ENCODE measurements around the gene DPP6. TPM values are rescaled to one million over a fixed set of nuclear protein-coding genes. Genes with fewer than 3 reads are reported as not detected.

The DPP6 gene
- total RNA-seq, 2 experiments from 2014 or later, result not detected

DNA sequence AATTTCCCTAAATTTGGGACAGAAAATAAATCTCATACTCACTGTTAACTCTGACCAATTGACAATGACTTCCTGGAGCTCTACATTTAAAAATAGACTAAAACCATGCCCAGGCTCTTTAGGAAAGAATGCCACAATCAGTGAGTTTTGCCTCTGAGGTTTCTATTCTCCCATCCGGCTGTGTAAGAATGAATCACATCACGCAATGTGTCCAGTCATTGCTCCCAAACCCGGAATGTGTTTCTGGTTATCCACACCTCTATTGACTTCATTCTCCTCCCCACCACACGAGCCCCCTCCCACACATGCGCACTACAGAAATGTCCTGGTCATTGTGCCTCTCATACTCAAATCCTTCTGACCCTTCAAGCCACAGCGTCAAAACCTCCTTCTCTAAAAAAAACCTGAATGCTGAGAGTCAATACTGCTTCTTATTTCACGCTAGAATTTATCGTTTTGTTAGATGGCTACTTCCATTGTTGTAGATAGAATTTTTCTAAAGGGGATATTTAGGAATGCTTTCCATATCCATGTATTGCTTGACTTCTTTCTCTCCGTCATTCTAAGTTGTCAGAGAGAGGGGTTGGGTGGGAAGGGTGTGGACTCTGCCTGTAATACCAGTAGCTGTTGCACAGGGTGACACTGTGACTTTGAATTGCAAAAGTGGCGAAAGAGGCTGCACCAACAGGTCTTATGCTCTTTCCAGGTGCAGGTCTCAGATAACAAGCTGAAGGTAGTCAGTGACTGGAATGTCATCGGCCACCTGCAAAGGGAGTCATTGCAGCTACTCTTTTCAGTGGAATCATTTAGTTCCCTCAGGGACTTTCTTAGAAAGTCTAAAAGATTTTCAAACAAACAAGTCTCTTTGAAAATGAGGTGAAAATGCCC is 594.2 kb downstream of the DPP6 start:
- ChIA-PET POLR2A (no interaction called here), CTCF (no interaction called here)
- Mint-ChIP-seq H3K27ac (no peak overlapping the region), H3K27me3 (no peaks in the 10 kb centered on the region), H3K36me3 (ENCODE audit: low read depth) (no peaks in the 10 kb centered on the region), H3K4me3 (no peak overlapping the region), H3K4me1 (no peaks in the 10 kb centered on the region), H3K9me3 (peaks cover 11% of the 10 kb centered on the region)
- no peak for DNase-seq

DNA sequence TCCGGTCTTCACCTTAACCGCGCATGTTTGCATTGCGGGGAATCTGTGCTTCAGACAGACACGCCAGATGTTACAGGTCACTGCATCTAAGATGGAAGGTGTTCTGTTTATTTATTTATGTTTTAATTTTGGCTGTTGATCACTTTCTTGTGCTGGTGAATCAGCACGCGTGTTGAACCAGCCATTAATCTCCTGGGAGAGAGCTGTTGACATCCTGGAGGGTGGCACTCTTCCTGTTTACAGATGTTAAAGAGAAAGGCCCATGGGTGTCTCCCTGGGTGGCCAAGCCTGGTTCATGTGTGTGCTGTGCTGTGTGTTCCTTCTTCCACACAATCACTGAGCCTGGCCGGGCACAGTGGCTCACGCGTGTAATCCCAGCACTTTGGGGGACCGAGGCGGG is 595.4 kb downstream of the DPP6 start:
- no peak for DNase-seq
- no peaks in the 10 kb centered on the region for H3K36me3 Mint-ChIP-seq (ENCODE audit: low read depth)
- H3K27me3 Mint-ChIP-seq, result no peaks in the 10 kb centered on the region
- no peak overlapping the region for H3K4me3 Mint-ChIP-seq
- H3K9me3 Mint-ChIP-seq, result peaks cover 12% of the 10 kb centered on the region
- POLR2A ChIA-PET, result no interaction called here
- CTCF ChIA-PET, result interaction anchor here (1.3 kb wide), 1 partner anchor 20 kb away, joined by 4 read pairs; no protein-coding TSS in a partner anchor
- no peaks in the 10 kb centered on the region for H3K4me1 Mint-ChIP-seq
- H3K27ac Mint-ChIP-seq, result no peak overlapping the region

DNA sequence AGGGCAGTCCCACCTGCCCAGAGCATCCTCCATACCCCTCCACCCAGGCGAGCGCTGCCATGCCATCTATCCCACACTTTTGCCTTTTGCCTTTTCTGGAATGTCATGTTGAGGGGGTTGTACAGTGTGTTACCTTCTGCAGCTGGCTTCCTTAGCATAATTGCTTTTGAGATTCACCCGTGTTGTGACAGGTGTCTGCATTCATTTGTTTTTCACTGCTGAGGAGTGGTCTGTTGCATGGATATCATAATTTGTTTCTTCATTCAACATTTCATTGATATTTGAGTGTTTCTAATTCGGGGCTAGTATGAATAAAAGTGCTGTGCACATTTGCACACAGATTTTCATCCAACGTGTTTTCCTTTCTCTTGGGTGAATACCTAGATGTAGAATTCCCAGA is 596.8 kb downstream of the DPP6 start:
- DNase-seq, result no peak
- CTCF ChIA-PET, result no interaction called here
- H3K27ac Mint-ChIP-seq, result no peak overlapping the region
- POLR2A ChIA-PET, result no interaction called here
- no peaks in the 10 kb centered on the region for H3K4me1 Mint-ChIP-seq
- peaks cover 12% of the 10 kb centered on the region for H3K9me3 Mint-ChIP-seq
- no peaks in the 10 kb centered on the region for H3K36me3 Mint-ChIP-seq (ENCODE audit: low read depth)
- no peak overlapping the region for H3K4me3 Mint-ChIP-seq
- H3K27me3 Mint-ChIP-seq, result no peaks in the 10 kb centered on the region

DNA sequence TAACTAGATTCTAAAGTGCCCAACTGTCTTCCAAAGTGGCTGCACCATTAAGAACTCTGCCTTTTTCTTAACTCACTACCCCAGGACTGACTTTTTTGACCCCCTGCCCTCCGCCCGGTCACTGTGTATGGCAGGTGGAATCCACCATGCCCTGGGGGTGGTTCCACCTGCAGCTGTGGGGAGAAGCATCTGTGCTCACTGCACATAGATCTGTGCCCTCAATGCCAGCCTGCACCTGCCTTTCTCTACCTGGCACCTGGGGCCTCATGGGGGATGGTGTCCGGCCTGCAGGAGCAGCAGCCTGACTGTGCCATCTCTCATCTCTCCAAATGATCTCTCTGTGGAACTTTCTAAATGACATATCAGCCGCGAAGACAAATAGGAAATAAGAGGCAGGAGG is 597.2 kb downstream of the DPP6 start:
- Mint-ChIP-seq H3K9me3 (peaks cover 12% of the 10 kb centered on the region), H3K4me3 (no peak overlapping the region), H3K4me1 (no peaks in the 10 kb centered on the region), H3K27ac (no peak overlapping the region), H3K36me3 (ENCODE audit: low read depth) (no peaks in the 10 kb centered on the region), H3K27me3 (no peaks in the 10 kb centered on the region)
- DNase-seq, result no peak
- ChIA-PET POLR2A (no interaction called here), CTCF (no interaction called here)

DNA sequence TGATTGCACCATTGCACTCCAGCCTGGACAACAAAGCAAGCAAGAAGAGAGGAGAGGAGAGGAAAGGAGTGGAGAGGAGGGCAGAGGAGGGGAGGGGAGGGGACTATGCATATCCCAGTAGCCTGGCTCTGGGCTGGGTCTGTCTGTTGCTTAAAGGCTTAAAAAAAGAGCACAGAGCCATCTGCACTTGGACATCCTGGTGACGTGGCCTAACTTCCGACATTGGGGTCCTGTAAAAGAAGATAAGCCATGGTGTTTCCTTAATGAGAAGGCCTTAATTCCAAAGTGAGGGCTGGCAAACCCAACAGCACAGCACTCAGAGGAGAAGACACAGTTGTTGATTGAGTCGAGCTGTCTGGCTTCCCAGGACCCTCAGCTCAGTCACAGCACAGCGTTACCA is 598.1 kb downstream of the DPP6 start:
- Mint-ChIP-seq H3K4me3 (no peak overlapping the region), H3K4me1 (no peaks in the 10 kb centered on the region), H3K27ac (no peak overlapping the region), H3K9me3 (peaks cover 12% of the 10 kb centered on the region), H3K27me3 (no peaks in the 10 kb centered on the region), H3K36me3 (ENCODE audit: low read depth) (no peaks in the 10 kb centered on the region)
- no peak for DNase-seq
- ChIA-PET POLR2A (no interaction called here), CTCF (no interaction called here)

DNA sequence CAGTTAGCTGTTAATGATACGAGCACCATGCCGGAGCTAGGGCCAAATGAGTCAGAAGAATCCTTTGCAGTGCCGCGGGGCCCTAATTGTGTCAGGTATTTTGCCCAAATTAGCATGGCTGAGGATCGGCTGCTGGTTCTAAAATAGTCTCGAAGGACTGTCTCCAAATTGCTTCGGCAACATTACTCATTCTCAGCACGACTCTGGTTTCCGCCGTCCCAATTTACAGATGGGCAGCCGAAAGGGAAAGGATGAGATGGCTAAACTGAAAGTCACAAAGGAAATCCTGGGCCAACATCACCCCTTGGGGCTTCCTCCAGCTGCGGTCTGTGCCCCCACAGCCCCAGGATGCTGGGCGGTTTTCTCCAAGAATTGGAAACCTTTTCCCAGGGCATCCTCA is 599.3 kb downstream of the DPP6 start:
- Mint-ChIP-seq H3K27me3 (no peaks in the 10 kb centered on the region), H3K4me1 (no peaks in the 10 kb centered on the region), H3K27ac (no peak overlapping the region), H3K9me3 (peaks cover 11% of the 10 kb centered on the region), H3K4me3 (no peak overlapping the region), H3K36me3 (ENCODE audit: low read depth) (no peaks in the 10 kb centered on the region)
- CTCF ChIA-PET, result no interaction called here
- POLR2A ChIA-PET, result no interaction called here
- DNase-seq, result no peak

DNA sequence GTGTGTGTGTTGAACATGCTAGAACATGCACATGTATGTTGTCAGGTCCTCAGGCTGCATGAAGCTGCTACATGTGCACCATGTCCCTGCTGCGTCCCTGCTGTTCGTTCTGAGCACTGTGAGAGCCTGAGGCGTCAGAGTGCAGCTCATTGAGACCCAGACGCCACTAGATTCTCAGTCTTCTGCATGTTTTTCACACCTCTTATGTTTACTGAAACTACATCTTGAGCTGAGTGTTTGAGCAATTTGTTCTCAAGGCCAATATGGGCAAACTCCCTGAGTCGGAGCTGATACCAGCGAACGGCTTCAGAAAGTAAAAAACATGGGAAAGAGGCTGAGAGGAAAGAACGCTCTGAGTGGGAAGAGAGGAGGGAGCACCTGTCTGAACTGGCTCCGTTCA is 600.4 kb downstream of the DPP6 start:
- H3K36me3 Mint-ChIP-seq (ENCODE audit: low read depth), result no peaks in the 10 kb centered on the region
- ChIA-PET POLR2A (no interaction called here), CTCF (interaction anchor here (1.4 kb wide), 1 partner anchor 23 kb away, joined by 3 read pairs; no protein-coding TSS in a partner anchor)
- no peak overlapping the region for H3K27ac Mint-ChIP-seq
- H3K4me3 Mint-ChIP-seq, result no peak overlapping the region
- peaks cover 12% of the 10 kb centered on the region for H3K9me3 Mint-ChIP-seq
- H3K27me3 Mint-ChIP-seq, result no peaks in the 10 kb centered on the region
- DNase-seq, result no peak
- no peaks in the 10 kb centered on the region for H3K4me1 Mint-ChIP-seq

DNA sequence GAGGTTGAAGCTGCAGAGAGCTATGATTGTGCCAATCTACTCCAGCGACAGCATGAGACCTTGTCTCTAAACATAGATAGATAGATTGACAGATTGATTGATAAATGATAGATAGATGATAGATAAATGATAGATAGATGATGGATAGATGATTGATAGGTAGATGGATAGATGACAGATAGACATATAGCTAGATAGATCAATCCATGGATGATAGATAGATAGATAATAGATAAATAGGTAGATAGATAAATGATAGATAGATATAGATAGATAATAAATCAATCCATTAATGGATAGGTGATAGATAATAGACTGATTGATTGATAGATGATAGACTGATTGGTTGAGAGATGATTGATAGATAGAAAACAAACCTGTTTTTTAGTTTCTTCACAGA is 601.1 kb downstream of the DPP6 start:
- Mint-ChIP-seq H3K36me3 (ENCODE audit: low read depth) (no peaks in the 10 kb centered on the region), H3K4me1 (no peaks in the 10 kb centered on the region), H3K27ac (no peak overlapping the region), H3K27me3 (no peaks in the 10 kb centered on the region), H3K4me3 (no peak overlapping the region), H3K9me3 (peaks cover 14% of the 10 kb centered on the region)
- ChIA-PET POLR2A (no interaction called here), CTCF (interaction anchor here (1.1 to 1.4 kb wide), 2 partner anchors 14 to 23 kb away, joined by 3 read pairs; no protein-coding TSS in a partner anchor)
- DNase-seq, result no peak

DNA sequence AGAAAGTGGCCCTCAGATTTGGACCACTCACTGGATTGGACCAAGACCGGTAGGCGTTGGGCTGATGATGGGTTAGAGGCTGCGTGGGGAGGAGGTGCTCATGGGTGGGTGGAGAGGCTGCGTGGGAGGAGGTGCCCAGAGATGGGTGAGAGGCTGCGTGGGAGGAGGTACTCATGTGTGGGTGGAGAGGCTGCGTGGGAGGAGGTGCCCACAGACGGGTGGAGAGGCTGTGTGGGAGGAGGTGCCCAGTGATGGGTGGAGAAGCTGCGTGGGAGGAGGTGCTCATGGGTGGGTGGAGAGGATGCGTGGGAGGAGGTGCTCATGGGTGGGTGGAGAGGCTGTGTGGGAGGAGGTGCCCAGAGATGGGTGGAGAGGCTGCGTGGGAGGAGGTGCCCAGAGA is 604.4 kb downstream of the DPP6 start:
- peaks cover 17% of the 10 kb centered on the region for H3K9me3 Mint-ChIP-seq
- H3K4me3 Mint-ChIP-seq, result no peak overlapping the region
- H3K36me3 Mint-ChIP-seq (ENCODE audit: low read depth), result no peaks in the 10 kb centered on the region
- no peaks in the 10 kb centered on the region for H3K27me3 Mint-ChIP-seq
- ChIA-PET POLR2A (no interaction called here), CTCF (no interaction called here)
- no peak for DNase-seq
- no peak overlapping the region for H3K27ac Mint-ChIP-seq
- no peaks in the 10 kb centered on the region for H3K4me1 Mint-ChIP-seq

DNA sequence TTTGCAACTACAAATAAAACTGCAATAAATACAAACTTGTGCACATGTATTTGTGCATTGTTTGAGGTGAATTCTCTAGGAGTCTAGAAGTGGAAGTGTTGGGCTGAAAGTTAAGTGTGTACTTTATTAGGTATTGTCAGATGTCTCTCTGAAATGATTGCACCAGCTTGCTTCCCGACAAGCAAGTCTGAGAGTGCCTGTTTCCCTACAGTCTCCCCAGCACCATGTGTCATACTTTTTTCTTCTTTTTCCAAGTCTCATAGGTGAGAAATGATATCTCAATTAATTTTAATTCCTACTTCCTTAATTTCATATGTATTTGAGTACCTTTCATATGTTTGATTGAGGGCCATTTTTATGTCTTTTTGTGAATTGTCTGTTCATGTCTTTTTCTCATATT is 614.6 kb downstream of the DPP6 start:
- H3K36me3 Mint-ChIP-seq (ENCODE audit: low read depth), result no peaks in the 10 kb centered on the region

DNA sequence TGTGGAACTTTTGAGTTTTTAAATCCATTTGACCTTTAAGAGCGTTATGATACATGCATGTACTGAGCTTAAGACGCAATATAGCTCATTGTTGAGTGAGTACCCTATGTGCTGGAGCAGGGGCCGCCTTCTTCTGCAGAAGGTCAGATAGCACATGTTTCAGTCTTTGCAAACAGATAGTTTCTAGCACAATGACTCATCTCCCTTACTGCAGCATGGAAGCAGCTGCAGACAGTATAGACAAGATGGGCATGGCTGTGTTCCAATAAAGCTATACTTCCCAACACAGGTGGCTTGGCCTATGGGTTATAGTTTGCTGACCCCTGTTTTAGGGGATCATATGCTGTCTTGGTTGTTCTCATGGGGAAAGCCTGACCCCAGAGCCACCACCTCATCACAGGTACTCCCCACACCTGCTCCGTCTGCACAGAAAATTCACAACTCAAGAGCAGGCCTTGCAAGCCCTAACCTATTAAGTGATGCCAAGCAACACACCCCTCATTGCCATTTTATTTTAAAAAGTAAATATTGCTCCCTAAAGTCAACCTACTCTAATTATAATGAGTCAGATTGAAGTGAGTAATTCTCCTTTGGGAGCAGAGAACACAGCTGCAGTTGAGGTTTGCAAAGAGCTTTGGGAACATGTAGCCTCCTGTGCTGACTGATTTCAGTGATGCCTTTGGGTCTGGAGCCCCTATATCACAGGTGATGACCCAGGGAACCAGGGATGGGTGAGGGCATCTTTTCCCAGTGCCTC is 620.6 kb downstream of the DPP6 start:
- no peak for DNase-seq
- CTCF ChIA-PET, result no interaction called here

More for the DNA sequence above, 614.6 kb downstream of the DPP6 start:
- Mint-ChIP-seq H3K4me3 (no peak overlapping the region), H3K27ac (no peak overlapping the region), H3K27me3 (no peaks in the 10 kb centered on the region), H3K9me3 (peaks cover 28% of the 10 kb centered on the region), H3K4me1 (no peaks in the 10 kb centered on the region)
- CTCF ChIA-PET, result interaction anchor here (1.1 kb wide), 1 partner anchor 19 kb away, joined by 4 read pairs; no protein-coding TSS in a partner anchor
- POLR2A ChIA-PET, result no interaction called here
- no peak for DNase-seq

DNA sequence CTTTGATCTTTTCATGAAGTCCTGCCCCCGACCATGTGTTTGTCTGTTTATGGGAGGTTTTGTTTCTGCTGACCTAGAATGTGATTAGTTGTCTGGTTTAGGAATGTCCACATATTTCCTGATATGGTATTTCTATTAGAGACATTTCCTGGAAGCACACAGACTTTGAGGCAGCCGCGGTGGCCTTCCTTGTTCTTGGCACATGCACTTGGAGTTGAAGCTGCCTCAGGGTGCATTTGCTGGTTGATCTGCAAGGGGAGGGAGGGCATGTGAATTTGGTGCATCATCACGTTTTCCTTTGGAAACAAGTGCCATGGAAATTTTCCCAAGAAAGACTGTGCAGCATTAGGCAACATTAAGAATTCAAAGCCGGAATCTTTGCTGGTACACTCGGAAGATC is 622.0 kb downstream of the DPP6 start:
- Mint-ChIP-seq H3K4me3 (no peak overlapping the region), H3K27ac (no peak overlapping the region), H3K36me3 (ENCODE audit: low read depth) (no peaks in the 10 kb centered on the region), H3K4me1 (no peaks in the 10 kb centered on the region), H3K9me3 (peaks cover 13% of the 10 kb centered on the region), H3K27me3 (no peaks in the 10 kb centered on the region)
- CTCF ChIA-PET, result no interaction called here
- POLR2A ChIA-PET, result no interaction called here
- no peak for DNase-seq

More for the DNA sequence above, 620.6 kb downstream of the DPP6 start:
- no peak overlapping the region for H3K27ac Mint-ChIP-seq
- H3K4me1 Mint-ChIP-seq, result no peaks in the 10 kb centered on the region
- H3K27me3 Mint-ChIP-seq, result no peaks in the 10 kb centered on the region
- POLR2A ChIA-PET, result no interaction called here
- no peak overlapping the region for H3K4me3 Mint-ChIP-seq
- peaks cover 14% of the 10 kb centered on the region for H3K9me3 Mint-ChIP-seq
- H3K36me3 Mint-ChIP-seq (ENCODE audit: low read depth), result no peaks in the 10 kb centered on the region

DNA sequence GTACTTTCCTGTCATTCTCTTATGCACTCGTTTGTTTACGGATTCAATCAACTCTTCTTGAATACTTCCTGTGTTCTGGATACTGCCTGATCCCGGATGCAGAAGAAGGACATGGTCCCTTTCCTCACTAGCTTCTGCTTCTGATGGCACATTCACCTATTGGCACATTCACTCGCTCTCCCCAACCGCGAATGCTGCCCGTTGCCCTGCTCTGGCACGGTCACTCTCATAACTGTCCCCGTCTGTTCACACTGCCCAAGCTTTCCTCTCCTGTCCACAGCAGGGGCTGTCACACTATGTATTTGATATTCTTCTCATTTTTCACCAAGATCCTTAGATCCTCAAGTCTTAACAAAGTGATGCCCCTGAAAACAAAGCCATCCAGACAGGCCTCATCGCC is 623.4 kb downstream of the DPP6 start:
- H3K4me3 Mint-ChIP-seq, result no peak overlapping the region
- ChIA-PET CTCF (no interaction called here), POLR2A (no interaction called here)
- no peaks in the 10 kb centered on the region for H3K36me3 Mint-ChIP-seq (ENCODE audit: low read depth)
- DNase-seq, result no peak
- H3K4me1 Mint-ChIP-seq, result no peaks in the 10 kb centered on the region
- peaks cover 9% of the 10 kb centered on the region for H3K9me3 Mint-ChIP-seq
- no peaks in the 10 kb centered on the region for H3K27me3 Mint-ChIP-seq
- no peak overlapping the region for H3K27ac Mint-ChIP-seq

Measured in activated CD4-positive, alpha-beta T cell treated with anti-CD3 and anti-CD28 coated beads, Interleukin-2, amount 10 ng/mL, durations not matched to agents 7 days and 5 days (primary cell).